K562 (cell line): Measurements from ENCODE around the gene IGLL1. TPM values are rescaled to one million over a fixed set of nuclear protein-coding genes. Genes with fewer than 3 reads are reported as not detected.

ENCODE experiments used
- ATAC-seq: fragments of 200-7000 bp; cut with Tn5 transposase; 3 replicates; pipeline ENCODE4 v1.9.1; 2020; ENCODE audit warnings: moderate library complexity
- BruUV-seq: library from RNA; stranded (reverse); fragments of 400-500 nt; replicated peaks from 2 replicates; lab custom pipeline; 2021; lab: Mats Ljungman, UMichigan
- CTCF ChIA-PET: fragments of 300-600 bp; formaldehyde crosslinking; extraction: SDS; loops from one replicate; lab custom pipeline; 2021; ENCODE audit warnings: low intra/inter-chr PET ratio; lab: Yijun Ruan, JAX
- POLR2A ChIA-PET: fragments of 300-600, 350-650 bp; sonication (Branson Sonifier 250); formaldehyde crosslinking; extraction: SDS; loops from one replicate; lab custom pipeline; 2021; ENCODE audit warnings: antibody characterized with exemption, inconsistent platforms; lab: Yijun Ruan, JAX
- DNase-seq, 4 experiments: peaks; one replicate each; pipeline versions ENCODE4 v3.0.0 to v3.0.0-alpha.2; 2011 to 2018; ENCODE audit warnings: low spot score in 3 of 4, mixed read lengths in 3 of 4; ENCODE audit errors: extremely low read depth in 1 of 4
- FAIRE-seq: peaks from 2 replicates; lab custom pipeline; 2011; peaks lifted over from hg19 to GRCh38; lab: Jason Lieb, UNC
- H2AFZ ChIP-seq: 2 replicates; pipeline ENCODE4 v1.6.0; 2011; ENCODE audit warnings: low read depth, low read length, control low read depth, inconsistent platforms
- H3K27ac ChIP-seq: fragments of 200-600 bp; 3 replicates; pipeline ENCODE4 v1.8.0; 2011; ENCODE audit warnings: low read depth, mild to moderate bottlenecking, control low read depth, inconsistent platforms, low read length, moderate library complexity, mixed read lengths; ENCODE audit errors: extremely low read depth
- H3K27me3 ChIP-seq, 2 experiments: fragments of 300-600 bp in 1 of 2; 2 replicates in 1 of 2; 3 replicates in 1 of 2; pipeline versions ENCODE4 v1.6.0 to v1.8.0; 2011; ENCODE audit warnings: inconsistent platforms in 2 of 2, low read length in 2 of 2, mild to moderate bottlenecking in 1 of 2, mixed read lengths in 1 of 2, moderate library complexity in 1 of 2; ENCODE audit not compliant: control insufficient read depth in 2 of 2, insufficient read depth in 2 of 2
- H3K36me3 ChIP-seq: fragments of 300-600 bp; 3 replicates; pipeline ENCODE4 v1.8.0; 2011; ENCODE audit warnings: mild to moderate bottlenecking, low read length, inconsistent platforms; ENCODE audit not compliant: control insufficient read depth, insufficient read depth
- H3K4me1 ChIP-seq, 2 experiments: fragments of 200-600 bp in 1 of 2; replicated peaks in 1 of 2; 2 replicates in 1 of 2; 3 replicates in 1 of 2; pipeline versions ENCODE4 v1.5.1 to v1.8.0; 2011; ENCODE audit warnings: inconsistent platforms in 2 of 2, low read length in 2 of 2, mild to moderate bottlenecking in 1 of 2, mixed read lengths in 1 of 2, moderate library complexity in 1 of 2; ENCODE audit not compliant: control insufficient read depth in 2 of 2, insufficient read depth in 2 of 2
- H3K4me2 ChIP-seq: 2 replicates; pipeline ENCODE4 v1.6.1; 2011; ENCODE audit warnings: low read length, control low read depth, inconsistent platforms, mixed read lengths; ENCODE audit not compliant: insufficient read depth
- H3K4me3 ChIP-seq: fragments of 200-600 bp; sonication (generic), shearing (Covaris generic); 2 replicates; pipeline ENCODE4 v1.5.1; 2016; ENCODE audit warnings: control low read depth, inconsistent platforms
- H3K79me2 ChIP-seq: fragments of 200-600 bp; 3 replicates; pipeline ENCODE4 v1.8.0; 2011; ENCODE audit warnings: low read length, inconsistent platforms; ENCODE audit not compliant: control insufficient read depth, insufficient read depth
- H3K9ac ChIP-seq, 2 experiments: 2 replicates each; pipeline versions ENCODE4 v1.6.0 to v1.6.1; 2011; ENCODE audit warnings: low read depth in 2 of 2, low read length in 2 of 2, control low read depth in 1 of 2, inconsistent platforms in 1 of 2, mild to moderate bottlenecking in 1 of 2, mixed read lengths in 1 of 2; ENCODE audit not compliant: insufficient read depth in 1 of 2
- H3K9me1 ChIP-seq: one replicate; pipeline ENCODE4 v1.6.0; 2011; ENCODE audit warnings: inconsistent platforms, mild to moderate bottlenecking, low read length, moderate library complexity; ENCODE audit not compliant: control insufficient read depth, insufficient read depth
- H3K9me3 ChIP-seq: replicated peaks from 2 replicates; pipeline ENCODE4 v1.5.1; 2011; ENCODE audit warnings: low read depth, low read length, inconsistent platforms; ENCODE audit not compliant: control insufficient read depth, insufficient read depth
- H4K20me1 ChIP-seq: replicated peaks from 2 replicates; pipeline ENCODE4 v1.6.1; 2011; ENCODE audit warnings: low read length, inconsistent platforms, mixed read lengths; ENCODE audit not compliant: control insufficient read depth, insufficient read depth
- ATF4 ChIP-seq: fragments of 450-650 bp; formaldehyde crosslinking; IDR thresholded peaks from 2 replicates; pipeline ENCODE4 v1.4.0; 2022; ENCODE audit warnings: mild to moderate bottlenecking, moderate library complexity
- ETS1 ChIP-seq: conservative IDR thresholded peaks from 2 replicates; pipeline ENCODE4 v1.6.1; 2011; ENCODE audit warnings: low read depth, mild to moderate bottlenecking, low read length; ENCODE audit not compliant: control insufficient read depth
- GATAD2A ChIP-seq: fragments of 450-650 bp; IDR thresholded peaks from 2 replicates; pipeline ENCODE4 v1.6.1; 2017
- HMG20A ChIP-seq: fragments of 450-650 bp; formaldehyde crosslinking; conservative IDR thresholded peaks from 2 replicates; pipeline ENCODE4 v1.4.0; 2020; ENCODE audit warnings: mild to moderate bottlenecking, mixed read lengths
- MLX ChIP-seq, 2 experiments: fragments of 450-650 bp in 1 of 2; sonication (generic) in 1 of 2; formaldehyde crosslinking; conservative IDR thresholded peaks; 2 replicates each; pipeline versions ENCODE4 v1.4.0 to v1.8.1; 2020 to 2022; ENCODE audit warnings: mild to moderate bottlenecking in 1 of 2, missing genetic modification reagents in 1 of 2
- NONO ChIP-seq, 2 experiments: fragments of 200-400 bp in 1 of 2; fragments of 450-650 bp in 1 of 2; formaldehyde crosslinking in 1 of 2; IDR thresholded peaks; 2 replicates each; pipeline ENCODE4 v1.6.1; 2017; ENCODE audit warnings: low read depth in 2 of 2, mild to moderate bottlenecking in 2 of 2, moderate library complexity in 2 of 2, low read length in 1 of 2
- RFX7 ChIP-seq: fragments of 250-450 bp; sonication (Bioruptor Pico); IDR thresholded peaks from 2 replicates; pipeline ENCODE4 v1.5.1; 2021; ENCODE audit warnings: mild to moderate bottlenecking
- SMAD1 ChIP-seq: fragments of 150-350 bp; IDR thresholded peaks from 2 replicates; pipeline ENCODE4 v1.6.1; 2014; ENCODE audit warnings: low read length, low read depth; ENCODE audit not compliant: partially characterized antibody
- TAF7 ChIP-seq: fragments of 450-650 bp; IDR thresholded peaks from 2 replicates; pipeline ENCODE4 v1.6.1; 2016; ENCODE audit warnings: missing genetic modification characterization, missing compliant biosample characterization
- TBL1XR1 ChIP-seq, 2 experiments: IDR thresholded peaks; 2 replicates each; pipeline ENCODE4 v1.6.1; 2012; ENCODE audit warnings: improper control_type of control experiment in 2 of 2, low read length in 2 of 2, mild to moderate bottlenecking in 1 of 2
- TCF7 ChIP-seq: sonication (generic); IDR thresholded peaks from 2 replicates; pipeline ENCODE4 v1.6.1; 2016; ENCODE audit warnings: antibody characterized with exemption, borderline replicate concordance
- THRA ChIP-seq: fragments of 450-650 bp; IDR thresholded peaks from 2 replicates; pipeline ENCODE4 v1.6.1; 2017; ENCODE audit warnings: mild to moderate bottlenecking, moderate library complexity
- ZKSCAN3 ChIP-seq: fragments of 250-450 bp; sonication (Bioruptor Pico); IDR thresholded peaks from 2 replicates; pipeline ENCODE4 v1.4.0; 2020
- ZKSCAN8 ChIP-seq: fragments of 200-800 bp; sonication (Bioruptor generic); IDR thresholded peaks from 2 replicates; pipeline ENCODE4 v1.6.1; 2016; ENCODE audit warnings: missing genetic modification characterization, missing compliant biosample characterization
- ZNF12 ChIP-seq: sonication (generic); formaldehyde crosslinking; IDR thresholded peaks from 2 replicates; pipeline ENCODE4 v1.4.0; 2020; ENCODE audit warnings: mild to moderate bottlenecking, missing genetic modification reagents
- ZNF239 ChIP-seq: fragments of 250-450 bp; sonication (Bioruptor Pico); IDR thresholded peaks from 2 replicates; pipeline ENCODE4 v1.4.0; 2020; ENCODE audit warnings: mild to moderate bottlenecking
- ZNF589 ChIP-seq: fragments of 200-800 bp; sonication (Bioruptor generic); IDR thresholded peaks from 2 replicates; pipeline ENCODE4 v1.6.1; 2016; ENCODE audit warnings: low read depth, missing genetic modification characterization, missing compliant biosample characterization
- ZNF830 ChIP-seq: fragments of 250-450 bp; sonication (Bioruptor Pico); IDR thresholded peaks from 2 replicates; pipeline ENCODE4 v1.5.0; 2021; ENCODE audit warnings: mild to moderate bottlenecking
- ZZZ3 ChIP-seq: fragments of 450-650 bp; IDR thresholded peaks from 2 replicates; pipeline ENCODE4 v1.6.1; 2016; ENCODE audit warnings: antibody characterized with exemption, mild to moderate bottlenecking, moderate library complexity
- WGBS: fragments of 100-300 bp; shearing (Covaris generic); methylation state at CpG from one replicate; pipeline ENCODE4 v1.1.6; 2016; ENCODE audit warnings: low coverage, mixed read lengths; ENCODE audit not compliant: insufficient coverage; ENCODE audit errors: missing lambda C conversion rate; 5-methylcytosine and 5-hydroxymethylcytosine counted together
- in situ Hi-C: fragments of 300-500 bp; cut with MboI; formaldehyde crosslinking; loops from 4 replicates; pipeline ENCODE4 v1.15.0; 2018; ENCODE audit warnings: inconsistent platforms, mixed read lengths
- intact Hi-C: fragments of 100-400 bp; cut with micrococcal nuclease; formaldehyde crosslinking; loops from 2 replicates; pipeline ENCODE4 v1.14.2; 2022
- polyA plus RNA-seq, 8 experiments: library from polyadenylated mRNA; depleted of rRNA in 4 of 8; stranded (reverse) in 5 of 8; unstranded in 3 of 8; fragments of >200 nt; fragmentation: Nextera tagmentation in 2 of 8; fragmentation: Illumina TruSeq in 1 of 8; extraction: Ambion mirVana in 2 of 8; extraction: Trizol in 1 of 8; gene quantifications; 2 replicates each; pipeline versions ENCODE4 v1.2.1 to v1.2.3, GENCODE V29; 2011 to 2014; ENCODE audit warnings: inconsistent platforms in 1 of 8, missing spikeins in 1 of 8
- total RNA-seq, 7 experiments: library from RNA; depleted of rRNA in 6 of 7; stranded (reverse); fragments of >200 nt in 6 of 7; fragmentation: Illumina TruSeq in 2 of 7; extraction: Trizol in 2 of 7; gene quantifications; 2 replicates each; pipeline versions ENCODE4 v1.2.1 to v1.2.3, GENCODE V29; 2011 to 2021; ENCODE audit warnings: low replicate concordance in 1 of 7

The IGLL1 gene
- total and polyA plus RNA-seq, 9 of the 15 experiments (the other 6 are each of a cell fraction or from before 2014, with no cell fraction given): 0.10 to 0.32 (median 0.20) TPM; not detected in 6

- TF ChIP-seq ZNF12 (CRISPR knock-in tag) (no peak), ZNF239 (no peak), TAF7 (no peak)
Observed at GRCh38 chr22:23556026-23556620, 24.0 kb downstream of the IGLL1 start (continued).

GRCh38 chr22:23555118-23555517, 25.0 kb downstream of the IGLL1 start:
- FAIRE-seq (no peak), DNase-seq (no peak), ATAC-seq (no peak)
- H3K79me2 ChIP-seq: no peaks in the 10 kb centered on the region
- no peak overlapping the region for H3K4me3 ChIP-seq
- BruUV-seq: no TSS peak
- H3K4me2 ChIP-seq: no peak overlapping the region
- H3K9me1 ChIP-seq: no peaks in the 10 kb centered on the region
- H3K36me3 ChIP-seq: no peaks in the 10 kb centered on the region
- H3K4me1 ChIP-seq: no peaks in the 10 kb centered on the region
- H4K20me1 ChIP-seq: no peaks in the 10 kb centered on the region
- 0% methylated on average over 5 of the region's 8 CpGs for WGBS
- no peak overlapping the region for H3K9ac ChIP-seq
- in situ Hi-C loops: no loop called here
- ChIA-PET CTCF (no interaction called here), POLR2A (no interaction called here)
- intact Hi-C loops: no loop called here
- H3K9me3 ChIP-seq: no peaks in the 10 kb centered on the region
- no peak overlapping the region for H2AFZ ChIP-seq
- no peak overlapping the region for H3K27ac ChIP-seq
- no peaks in the 10 kb centered on the region; a peak in 1 of 5 replicates for H3K27me3 ChIP-seq
- no peak for TF ChIP-seq ATF4 (CRISPR knock-in tag)
- TF ChIP-seq ZKSCAN8 (CRISPR knock-in tag): no peak
- TF ChIP-seq ZNF830: no peak
- no peak for TF ChIP-seq TBL1XR1 (IDR thresholded peaks at IDR 0.05; ENCODE audit: low read length in 2 of 2)
- no peak for TF ChIP-seq ZKSCAN3 (CRISPR knock-in tag)
- TF ChIP-seq RFX7 (CRISPR knock-in tag): no peak
- TF ChIP-seq GATAD2A: no peak
- no peak for TF ChIP-seq HMG20A (CRISPR knock-in tag)
- TF ChIP-seq ZNF12 (CRISPR knock-in tag): no peak
- TF ChIP-seq SMAD1: no peak
- no peak for TF ChIP-seq ZZZ3
- TF ChIP-seq ZNF589: no peak
- no peak for TF ChIP-seq THRA
- no peak for TF ChIP-seq ETS1
- TF ChIP-seq TCF7: no peak
- TF ChIP-seq NONO (IDR thresholded peaks at IDR 0.05; ENCODE audit: low read depth in 2 of 2, low read length in 1 of 2): no peak
- TF ChIP-seq MLX (CRISPR knock-in tag; conservative IDR thresholded peaks at IDR 0.05): no peak
